GM19328 (cell line): ENCODE data around the gene DBH.

Experiments used
- ATAC-seq: cut with Tn5 transposase; IDR thresholded peaks from one replicate; pipeline ENCODE4 v1.9.1; 2021; ENCODE audit warnings: mild to moderate bottlenecking, moderate library complexity; ENCODE audit not compliant: unreplicated experiment

The DBH gene

DNA sequence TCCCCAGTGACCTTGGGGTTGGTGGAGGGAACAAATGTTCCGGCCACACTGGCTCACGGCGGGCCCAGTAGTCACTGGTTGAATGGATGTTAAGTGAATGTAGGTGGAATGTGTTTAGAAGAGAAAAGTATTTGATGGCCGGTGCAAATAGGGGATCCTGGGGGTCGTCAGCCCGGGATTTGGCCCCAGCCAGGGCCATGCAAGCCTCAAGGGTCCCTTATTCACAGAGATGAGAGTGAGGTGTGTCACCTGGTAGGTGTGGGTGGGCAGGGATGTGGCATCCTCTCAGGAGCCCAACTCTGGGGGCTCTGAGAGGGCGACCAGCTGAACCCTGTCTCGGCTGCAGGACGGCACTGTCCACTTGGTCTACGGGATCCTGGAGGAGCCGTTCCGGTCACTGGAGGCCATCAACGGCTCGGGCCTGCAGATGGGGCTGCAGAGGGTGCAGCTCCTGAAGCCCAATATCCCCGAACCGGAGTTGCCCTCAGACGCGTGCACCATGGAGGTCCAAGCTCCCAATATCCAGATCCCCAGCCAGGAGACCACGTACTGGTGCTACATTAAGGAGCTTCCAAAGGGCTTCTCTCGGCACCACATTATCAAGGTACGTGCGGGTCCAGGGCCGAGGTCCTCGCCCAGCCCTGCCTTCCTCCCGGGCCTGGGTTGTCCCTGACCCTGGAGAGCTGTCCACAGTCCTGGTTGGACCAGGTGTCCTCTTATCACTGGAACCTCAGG, 5.9 kb downstream of the DBH start:
- no peak for ATAC-seq

DNA sequence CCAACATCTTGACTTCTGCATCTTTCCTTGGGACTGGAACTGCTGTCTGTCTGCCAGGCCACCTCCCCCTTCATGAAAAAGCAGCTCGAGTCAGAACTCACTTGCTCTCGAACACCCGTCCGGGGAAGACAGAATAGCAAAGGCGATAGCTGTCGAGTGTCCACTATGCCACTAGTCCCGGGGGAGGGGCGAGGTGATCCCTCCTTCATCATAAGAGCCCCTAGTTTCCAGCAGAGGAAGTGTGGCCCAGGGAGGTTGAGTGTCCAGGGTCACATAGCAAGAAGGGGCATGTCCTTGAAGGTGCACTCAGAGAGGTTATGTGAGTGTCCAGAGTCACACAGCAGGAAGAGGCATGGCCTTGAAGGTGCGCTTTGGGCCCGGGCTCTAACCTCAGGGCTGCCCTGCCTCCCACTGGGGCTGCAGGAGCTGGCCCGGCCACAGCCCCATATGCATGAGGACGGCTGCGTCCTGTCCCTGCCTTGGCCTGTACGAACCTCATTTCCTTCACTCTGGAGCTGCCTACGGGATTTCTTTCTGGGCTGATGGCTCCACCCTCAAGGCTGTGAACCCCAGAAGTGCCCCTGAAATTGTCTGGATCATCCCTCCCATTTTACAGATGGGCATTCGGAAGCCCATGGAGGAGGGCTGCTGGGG, 6.7 kb downstream of the DBH start:
- no peak for ATAC-seq

DNA sequence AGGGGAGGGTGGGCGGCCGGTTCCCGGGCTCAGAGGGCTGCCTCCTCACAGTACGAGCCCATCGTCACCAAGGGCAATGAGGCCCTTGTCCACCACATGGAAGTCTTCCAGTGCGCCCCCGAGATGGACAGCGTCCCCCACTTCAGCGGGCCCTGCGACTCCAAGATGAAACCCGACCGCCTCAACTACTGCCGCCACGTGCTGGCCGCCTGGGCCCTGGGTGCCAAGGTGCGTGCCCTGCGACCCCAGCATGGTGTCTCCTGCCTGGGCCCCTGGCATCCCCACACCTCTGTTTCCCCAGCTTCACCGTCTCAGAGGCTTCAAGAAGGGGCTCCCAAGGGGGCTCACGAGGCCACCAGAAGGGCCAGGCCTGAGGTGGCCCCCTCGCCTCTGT, 7.2 kb downstream of the DBH start:
- ATAC-seq: no peak

DNA sequence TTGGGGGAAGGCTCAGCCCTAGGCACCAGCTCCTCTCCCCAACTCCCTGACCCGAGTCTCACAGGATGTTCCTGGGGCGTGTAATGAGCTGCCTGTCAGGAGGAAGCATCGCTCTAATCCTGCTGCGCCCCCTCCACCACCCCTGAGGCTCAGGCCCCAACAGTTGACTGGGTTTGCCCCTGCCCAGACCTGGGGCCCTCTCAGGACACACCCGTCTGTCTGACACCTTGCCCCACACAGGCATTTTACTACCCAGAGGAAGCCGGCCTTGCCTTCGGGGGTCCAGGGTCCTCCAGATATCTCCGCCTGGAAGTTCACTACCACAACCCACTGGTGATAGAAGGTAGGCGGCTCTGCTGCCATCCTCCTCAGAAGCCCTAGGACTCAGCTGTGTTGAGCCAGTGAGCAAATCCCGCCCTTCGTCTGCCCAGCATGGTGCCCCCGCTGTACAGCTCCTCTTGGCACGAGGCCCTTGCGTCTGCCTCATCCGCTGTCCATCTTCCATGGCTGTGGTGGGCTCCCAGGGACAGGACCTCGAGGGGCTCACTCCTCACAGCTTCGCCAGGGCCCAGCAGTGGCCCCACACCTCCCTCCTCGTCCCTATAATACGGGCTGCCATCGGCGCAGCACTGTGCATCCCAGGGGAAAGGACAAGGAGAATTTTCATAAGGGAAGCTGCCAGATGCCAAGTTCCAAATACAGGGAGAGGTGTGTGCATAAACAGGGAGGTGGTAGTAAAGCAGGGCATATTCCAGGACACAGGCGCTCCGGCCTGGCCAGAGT, 8.0 kb downstream of the DBH start:
- no peak for ATAC-seq

DNA sequence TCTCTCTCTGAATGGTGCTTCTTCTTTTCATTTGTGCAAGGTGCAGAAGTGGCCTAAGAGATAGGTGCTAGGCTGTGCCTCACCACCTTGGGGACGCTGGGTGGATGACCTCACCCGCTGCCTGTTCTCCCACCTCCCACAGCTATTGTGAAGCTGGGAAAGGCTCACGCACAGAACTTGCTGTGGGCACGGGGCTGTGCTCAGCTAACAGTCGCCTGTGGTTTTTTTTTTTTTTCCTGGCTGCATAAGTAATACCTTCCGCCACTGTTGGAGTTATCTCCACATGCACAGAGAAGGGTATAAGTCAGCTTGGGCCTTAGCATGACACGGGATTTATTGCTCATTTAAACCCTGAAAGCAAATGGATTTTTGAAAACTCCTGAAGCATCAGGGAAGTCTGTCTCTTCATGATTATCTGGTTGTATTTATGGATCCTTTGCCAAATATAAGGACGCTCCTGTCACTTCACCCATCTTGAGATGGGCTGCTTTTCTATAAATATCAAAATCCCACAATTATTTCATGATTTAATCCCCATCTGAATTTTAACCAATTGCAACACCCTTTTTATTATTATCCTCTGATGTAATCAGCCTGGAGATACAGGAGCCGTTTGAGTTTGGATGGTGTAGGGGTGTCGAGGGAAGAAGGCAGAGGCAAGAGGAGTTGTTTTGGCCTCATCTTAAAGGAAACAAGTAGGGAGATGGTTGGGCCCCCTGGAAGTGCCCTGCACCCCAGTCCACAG, 9.0 kb downstream of the DBH start:
- ATAC-seq: no peak

DNA sequence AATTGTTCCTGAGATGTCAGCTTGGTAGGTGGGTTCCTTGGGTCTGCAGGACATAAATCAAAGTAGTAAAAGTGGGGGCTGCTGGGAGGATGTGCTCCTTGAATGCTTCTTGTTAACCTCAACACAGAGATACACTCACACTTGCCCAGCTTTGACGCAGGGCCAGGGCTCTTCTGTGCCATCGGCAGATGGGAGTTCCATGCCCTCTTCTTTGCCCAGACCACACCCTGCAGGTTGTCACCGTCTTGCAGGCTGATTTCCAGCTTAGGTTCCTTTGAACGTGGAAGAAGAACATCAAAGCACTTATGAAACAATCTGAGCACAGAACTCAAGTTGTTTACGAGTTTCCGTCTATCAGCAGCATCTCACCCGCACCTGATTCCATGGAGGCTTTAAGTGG, 11.0 kb downstream of the DBH start:
- ATAC-seq: no peak

DNA sequence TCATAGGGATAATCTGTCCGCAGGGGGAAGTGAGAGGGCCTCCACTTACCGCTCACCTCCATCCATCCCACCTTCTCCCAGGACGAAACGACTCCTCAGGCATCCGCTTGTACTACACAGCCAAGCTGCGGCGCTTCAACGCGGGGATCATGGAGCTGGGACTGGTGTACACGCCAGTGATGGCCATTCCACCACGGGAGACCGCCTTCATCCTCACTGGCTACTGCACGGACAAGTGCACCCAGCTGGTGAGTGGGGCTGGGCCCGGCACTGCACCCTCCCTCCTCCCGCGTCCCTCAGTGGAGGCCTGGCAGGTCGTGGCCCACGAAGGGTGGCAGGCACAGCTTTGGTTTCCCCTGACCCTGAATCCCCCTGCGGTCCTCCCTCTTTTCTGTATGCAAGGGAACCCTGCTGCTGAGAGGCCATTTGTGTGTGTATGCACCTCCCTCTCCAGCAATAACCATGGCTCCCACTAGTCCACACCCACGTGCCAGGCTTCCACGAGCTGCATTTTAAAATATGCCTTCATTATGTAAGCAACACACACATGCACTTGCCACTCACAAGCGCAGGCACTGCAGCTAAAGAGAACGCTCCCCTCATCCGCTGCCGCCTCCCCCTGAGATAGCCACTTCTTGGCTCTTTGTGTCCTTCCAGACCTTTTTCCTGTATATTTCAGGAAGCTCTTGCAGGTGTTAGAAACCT, 11.8 kb downstream of the DBH start:
- no peak for ATAC-seq

DNA sequence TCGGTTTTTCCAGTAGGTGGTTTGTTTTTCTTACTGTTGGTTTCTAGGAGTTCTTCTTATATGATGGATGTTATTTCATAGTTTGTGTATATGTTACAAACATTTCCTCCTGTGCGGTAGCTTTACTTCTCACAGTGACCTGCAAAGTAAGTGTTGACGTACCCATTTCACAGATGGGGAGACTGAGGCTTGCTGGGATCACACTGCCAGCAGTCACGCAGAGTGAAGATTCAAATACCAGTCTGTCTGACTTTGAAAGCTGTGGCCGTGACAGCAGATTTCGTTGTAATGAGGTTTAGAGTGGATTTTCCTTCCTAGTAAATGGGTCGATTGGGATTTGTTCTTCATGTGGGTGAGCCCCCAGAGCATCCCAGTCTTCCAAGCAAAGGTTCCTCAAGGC, 13.0 kb downstream of the DBH start:
- no peak for ATAC-seq

DNA sequence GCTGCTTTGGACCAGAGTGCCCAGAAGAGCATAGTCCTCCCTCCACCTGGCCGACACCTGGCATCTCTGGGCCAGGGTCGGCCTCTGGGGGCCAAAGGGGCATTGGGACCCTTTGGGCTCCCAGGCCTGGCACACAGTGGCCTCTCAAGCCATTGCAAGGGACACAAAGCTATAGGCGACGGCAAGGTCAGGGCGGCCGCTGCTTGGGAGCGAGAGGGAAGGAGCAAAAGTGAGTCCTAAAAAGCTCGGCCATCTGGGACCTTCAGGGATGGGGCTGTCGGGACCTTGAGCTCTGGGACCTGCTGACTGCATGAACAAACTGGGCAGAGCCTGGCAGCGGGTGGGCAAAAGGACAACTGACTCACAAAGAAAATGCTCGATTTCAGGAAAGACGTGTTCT, 13.9 kb downstream of the DBH start:
- ATAC-seq: no peak

DNA sequence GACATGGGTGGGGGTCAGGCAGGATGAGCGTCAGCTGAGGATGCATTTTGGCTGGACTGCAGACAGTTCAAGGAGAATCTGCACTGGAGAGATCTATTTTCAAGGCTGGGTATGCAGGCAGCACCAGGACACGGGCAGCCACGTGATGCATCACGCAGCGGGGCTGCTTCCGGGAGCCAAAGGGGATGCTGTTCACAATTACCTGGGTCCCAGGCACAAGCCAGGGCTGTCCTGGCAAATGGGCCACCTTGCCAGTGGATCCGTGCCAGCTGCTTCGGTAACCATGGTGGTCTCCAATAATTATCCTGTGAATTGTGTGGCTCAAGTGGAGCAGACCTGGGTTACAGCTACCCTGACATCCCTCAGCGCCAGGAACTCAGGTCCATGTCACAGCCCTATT, 17.5 kb downstream of the DBH start:
- ATAC-seq: no peak

DNA sequence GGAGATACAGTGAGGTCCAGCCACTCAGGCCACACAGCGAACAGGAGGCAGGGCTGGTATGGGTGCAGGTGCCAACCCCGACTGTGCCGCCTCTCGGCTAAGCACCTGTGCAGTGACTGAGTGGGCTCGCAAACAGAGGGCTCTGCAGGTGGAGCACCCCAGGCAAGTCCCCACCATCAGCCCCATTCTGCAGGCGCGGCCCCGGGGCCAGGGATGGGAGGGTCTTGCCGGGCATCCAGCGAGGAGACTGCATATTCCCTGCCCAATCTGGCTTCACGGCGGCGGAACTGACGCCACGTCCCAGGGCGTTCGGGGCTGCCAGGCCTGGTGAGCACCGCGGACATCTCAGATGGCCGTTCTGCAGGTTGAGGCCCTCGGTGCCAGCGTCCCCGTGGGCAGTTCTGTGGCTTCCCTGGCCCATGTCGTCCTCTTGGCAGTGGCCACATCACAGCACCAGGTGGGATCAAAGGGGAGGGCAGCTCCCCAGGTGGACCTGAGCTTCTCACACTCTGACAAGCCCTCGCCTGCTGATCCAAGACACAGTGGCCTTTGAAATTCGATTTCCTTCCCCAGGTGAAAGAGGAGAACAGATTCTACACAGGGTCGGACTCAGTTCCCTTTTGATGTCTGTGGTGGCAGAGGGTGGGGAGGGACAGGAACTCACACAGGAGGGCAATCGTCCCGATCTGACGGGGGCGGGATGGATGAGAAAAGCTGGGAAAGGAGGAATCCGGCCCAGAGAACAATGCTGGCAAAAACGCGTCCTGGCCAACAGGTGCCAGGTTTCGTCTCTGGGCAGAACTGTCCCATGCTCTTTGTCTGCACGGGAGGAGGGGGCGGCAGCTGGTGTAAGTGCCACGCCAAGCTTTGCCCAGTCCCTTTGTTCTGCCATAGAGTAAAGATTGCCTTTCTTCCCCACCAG, 18.8 kb downstream of the DBH start:
- no peak for ATAC-seq

DNA sequence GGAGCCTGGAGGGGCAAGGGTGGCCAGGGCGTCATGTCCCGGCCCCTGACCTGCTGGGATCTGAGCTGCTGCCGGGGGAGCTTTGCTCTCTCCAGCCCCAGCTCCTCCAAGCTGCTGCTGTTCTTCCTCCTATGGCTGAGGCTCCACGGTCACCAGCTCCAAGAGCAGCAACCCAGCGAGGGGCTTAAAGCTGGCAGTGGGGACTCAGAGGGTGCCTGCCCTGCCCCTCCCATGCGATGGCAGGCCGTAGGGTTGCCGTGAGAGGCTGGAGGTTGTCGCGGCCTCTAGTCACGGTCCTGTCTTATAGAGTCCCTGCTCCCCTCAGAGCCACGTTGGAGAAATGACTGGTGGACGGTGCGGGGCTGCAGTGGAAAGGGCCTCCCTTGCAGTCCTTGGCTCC, 19.5 kb downstream of the DBH start:
- ATAC-seq: no peak

DNA sequence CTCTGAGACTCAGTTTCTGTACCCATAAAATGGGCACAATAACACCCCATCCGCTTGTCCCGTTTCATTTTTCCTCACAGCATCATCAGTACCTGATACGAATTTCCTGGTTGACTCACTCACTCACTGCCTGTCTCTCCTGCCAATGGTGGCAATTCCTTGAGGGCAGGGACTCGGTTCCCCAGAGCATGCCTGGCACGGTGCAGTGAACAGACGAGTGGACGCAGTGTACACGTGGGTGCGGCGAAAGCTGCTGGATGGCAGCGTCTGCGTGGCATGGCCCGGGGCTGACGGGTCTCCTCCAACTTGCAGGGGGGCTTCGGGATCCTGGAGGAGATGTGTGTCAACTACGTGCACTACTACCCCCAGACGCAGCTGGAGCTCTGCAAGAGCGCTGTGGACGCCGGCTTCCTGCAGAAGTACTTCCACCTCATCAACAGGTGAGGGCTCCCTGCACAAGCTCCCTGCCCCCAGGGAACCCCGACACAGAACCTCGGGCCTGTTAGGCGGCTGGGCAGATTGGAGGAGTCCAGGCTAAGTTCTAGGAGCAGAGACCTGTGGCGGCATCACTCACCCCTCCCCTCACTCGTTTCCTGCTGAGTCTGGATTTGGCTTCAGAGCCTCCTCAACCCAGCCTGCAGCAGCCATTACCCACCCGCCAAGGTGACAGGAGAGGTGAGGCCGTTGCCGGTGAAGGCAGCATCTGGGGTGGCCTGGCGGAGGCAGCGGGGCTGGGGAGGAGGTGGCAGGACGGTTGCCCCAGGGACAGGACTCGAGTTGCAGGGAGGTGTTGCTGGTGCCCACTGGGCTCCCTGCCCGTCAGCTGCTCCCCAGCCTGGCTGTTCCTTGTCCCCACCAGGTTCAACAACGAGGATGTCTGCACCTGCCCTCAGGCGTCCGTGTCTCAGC, 20.3 kb downstream of the DBH start:
- ATAC-seq: no peak

DNA sequence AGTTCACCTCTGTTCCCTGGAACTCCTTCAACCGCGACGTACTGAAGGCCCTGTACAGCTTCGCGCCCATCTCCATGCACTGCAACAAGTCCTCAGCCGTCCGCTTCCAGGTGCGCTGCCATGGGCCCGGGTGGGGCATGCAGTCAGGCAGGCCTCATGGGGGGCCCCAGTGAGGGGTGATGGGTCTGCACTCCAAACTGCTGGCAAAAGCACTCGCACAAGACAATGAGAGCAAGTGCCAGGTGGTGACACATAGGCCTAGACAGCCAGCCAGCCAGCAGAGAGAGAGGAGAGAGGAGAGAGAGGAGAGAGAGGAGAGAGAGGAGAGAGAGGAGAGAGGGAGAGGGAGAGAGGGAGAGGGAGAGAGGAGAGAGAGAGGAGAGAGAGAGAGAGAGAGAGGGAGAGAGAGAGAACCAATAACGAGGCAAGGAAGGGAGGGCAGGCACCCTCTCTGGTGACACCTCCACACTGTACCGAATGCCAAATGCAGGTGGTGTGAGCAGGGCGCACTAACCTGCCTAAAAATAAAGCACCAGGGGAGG, 21.0 kb downstream of the DBH start:
- no peak for ATAC-seq

DNA sequence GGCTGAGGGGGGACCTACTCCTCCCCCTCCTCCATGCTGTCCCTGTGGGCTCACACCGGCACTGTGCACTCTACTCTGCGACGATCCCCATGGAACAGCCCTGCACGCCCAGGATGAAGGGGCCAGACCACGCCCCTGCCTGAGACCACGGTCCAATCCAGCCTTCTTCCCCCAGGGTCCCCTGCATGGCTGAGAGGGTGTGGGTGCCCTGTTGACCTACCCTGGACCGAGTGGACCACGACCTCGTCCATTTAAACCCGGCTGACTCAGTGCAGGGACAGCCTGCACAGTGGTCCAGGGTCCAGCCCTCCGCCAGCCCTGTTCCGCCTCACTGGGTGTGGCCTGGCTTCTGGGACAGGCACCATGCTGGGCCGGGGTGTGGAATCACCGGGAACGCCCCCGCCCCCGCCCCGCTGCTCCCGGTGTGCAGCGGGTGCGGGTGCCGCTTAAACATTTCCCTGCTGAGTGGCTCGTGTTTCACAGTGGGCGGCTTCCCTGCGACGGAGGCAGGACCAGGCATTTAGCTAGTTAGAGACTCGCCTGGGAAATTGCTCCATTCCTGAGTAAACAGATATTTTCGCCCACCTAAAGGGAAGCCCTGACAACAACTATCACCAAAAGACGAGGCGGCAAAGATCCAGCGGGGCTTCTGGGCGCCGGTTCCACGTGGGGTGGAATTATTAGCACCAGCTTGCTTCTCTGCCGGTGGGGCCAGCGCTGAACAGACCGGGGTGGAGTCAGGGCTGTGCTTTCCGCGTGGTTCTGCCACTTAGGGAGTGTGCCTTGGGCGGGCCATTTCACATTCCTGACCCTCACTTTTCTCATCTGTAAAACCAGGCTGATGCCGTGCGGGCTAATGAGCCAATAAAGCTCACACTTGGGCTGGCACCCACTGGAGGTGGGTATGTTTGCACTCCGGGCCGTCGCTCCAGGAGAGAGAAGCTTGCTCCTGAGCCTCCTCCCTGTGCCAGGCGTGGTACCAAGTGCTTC, 22.6 kb downstream of the DBH start:
- no peak for ATAC-seq

DNA sequence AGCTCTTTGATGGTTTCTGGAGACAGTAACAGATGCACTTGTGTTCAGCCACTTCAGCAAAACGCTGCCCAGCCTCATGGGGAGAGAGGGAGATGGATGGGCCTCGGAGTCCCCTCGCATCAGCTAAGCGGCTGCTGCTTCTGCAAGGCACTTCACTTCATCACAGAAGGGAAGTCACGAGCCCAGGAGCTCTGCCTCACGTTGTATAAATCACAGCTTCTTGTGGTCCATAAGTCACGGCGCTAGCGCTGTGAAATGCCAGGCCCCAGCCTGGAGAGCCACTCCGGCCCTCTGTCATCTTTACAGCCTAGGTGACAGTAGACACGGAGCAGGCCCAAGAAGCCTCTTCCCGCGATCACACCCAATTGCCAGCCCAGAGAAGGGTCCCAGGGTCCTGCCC, 23.4 kb downstream of the DBH start:
- ATAC-seq: no peak

DNA sequence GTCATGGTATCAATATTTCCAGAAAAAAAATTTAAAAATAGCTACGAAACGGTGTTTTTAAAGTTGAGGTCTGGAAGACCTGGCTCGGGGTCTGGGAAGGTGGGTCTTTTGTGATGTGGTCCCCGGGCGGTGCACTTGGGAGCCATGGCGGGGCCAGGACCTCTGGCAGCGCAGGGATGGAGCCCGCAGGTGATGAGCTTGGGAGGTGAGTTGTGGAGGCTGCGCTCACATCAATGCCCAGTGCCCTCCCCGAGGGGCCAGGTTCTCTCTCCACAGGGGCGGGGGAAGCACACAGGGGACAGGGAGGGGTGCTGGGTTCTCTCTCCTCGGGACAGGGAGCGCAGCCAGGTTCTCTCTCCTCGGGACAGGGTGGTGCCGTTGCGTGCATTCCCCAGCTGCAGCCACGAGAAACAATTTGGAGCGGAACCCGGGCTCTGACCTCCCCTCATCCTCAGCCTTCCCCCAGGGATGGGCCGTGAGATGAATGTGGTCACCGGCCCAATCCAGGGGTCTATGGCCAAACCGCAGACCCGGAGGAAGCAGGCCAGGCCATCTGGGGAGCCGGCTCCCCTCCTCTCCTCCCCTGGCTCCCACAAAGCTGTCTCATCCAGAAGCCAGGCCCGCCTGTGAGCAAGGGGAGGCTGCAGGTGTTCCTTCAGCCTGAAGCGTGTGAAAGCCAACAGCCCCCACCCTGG, 25.8 kb downstream of the DBH start:
- no peak for ATAC-seq
